G401 (cell line): Measurements from ENCODE around the gene BUB1. TPM values are rescaled to one million over a fixed set of nuclear protein-coding genes. Genes with fewer than 3 reads are reported as not detected.
"Not testable (repeated sequence)": the region's sequence is repeated elsewhere in the genome, so short reads cannot be mapped to it uniquely, and the experiment has no call there.

Experiments
- DNase-seq: peaks from one replicate; pipeline ENCODE4 v3.0.0-alpha.2; 2015; ENCODE audit warnings: low spot score
- in situ Hi-C: cut with HindIII; loops from 2 replicates; pipeline ENCODE4 v1.10.0; 2016; ENCODE audit warnings: low sequenced_read_pairs, mixed read lengths
- total RNA-seq: library from RNA; depleted of rRNA; stranded (reverse); fragments of >200 nt; shearing (Covaris generic); gene quantifications from 2 replicates; pipeline ENCODE4 v1.2.3, GENCODE V29; 2014

Gene BUB1
- total RNA-seq, 1 experiment from 2014 or later = 147 TPM

- DNase-seq, in situ Hi-C loops: not testable (repeated sequence)
Measured at GRCh38 chr2:110695146-110695898, 17.5 kb upstream of the BUB1 start.

DNA sequence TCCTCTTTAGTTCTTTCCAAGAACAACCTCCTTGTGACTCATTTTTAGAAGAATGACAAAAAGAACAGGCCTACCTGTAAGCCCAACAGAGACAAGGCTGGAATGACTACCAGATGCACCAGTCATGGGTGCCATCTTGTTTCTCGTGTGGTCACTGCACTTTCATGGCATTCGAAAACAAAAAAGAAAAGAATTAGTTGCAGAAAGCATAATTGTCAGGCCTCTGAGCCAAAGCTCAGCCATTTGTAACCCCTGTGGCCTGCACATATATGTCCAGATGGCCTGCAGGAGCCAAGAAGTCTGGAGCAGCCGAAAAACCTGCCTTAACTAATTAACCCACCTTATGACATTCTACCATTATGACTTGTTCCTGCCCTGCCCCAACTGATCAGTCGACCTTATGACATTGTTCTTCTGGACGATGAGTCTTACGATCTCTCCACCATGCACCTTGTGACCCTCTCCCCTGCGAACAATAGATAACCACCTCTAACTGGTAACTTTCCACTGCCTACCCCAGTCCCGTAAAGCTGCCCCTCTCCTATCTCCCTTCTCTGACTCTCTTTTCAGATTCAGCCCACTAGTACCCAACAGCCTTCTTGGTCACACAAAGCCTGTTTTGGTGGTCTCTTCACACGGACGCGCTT is 13.9 kb upstream of the BUB1 start:
- no peak for DNase-seq
- in situ Hi-C loops = no loop called here

- DNase-seq = no peak
- in situ Hi-C loops = no loop called here
Measured at GRCh38 chr2:110690083-110690965, 12.5 kb upstream of the BUB1 start.

- in situ Hi-C loops = no loop called here
- no peak for DNase-seq
Measured at GRCh38 chr2:110688594-110689091, 10.8 kb upstream of the BUB1 start.

- in situ Hi-C loops, DNase-seq: not testable (repeated sequence)
Measured at GRCh38 chr2:110687775-110688484, 10.1 kb upstream of the BUB1 start.

DNA sequence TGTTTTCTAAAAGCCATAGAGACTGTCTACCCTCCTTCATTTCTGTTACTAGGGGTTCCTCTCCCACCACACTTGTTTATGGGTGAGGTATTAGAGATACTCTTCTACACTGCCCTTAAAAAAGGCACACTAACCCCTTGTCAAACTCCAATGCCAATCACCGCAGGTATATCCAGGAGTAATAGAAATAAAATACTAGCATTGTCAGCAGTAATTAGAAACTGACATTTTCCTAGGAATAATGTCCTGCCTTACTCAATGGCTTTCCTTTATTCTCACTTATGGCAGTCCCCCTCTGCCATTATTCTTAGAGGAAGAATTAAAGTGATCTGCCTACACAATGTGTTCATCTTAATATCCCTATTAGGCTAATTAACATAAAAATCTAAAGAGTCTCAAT is 5.0 kb upstream of the BUB1 start:
- in situ Hi-C loops = no loop called here
- no peak for DNase-seq

DNA sequence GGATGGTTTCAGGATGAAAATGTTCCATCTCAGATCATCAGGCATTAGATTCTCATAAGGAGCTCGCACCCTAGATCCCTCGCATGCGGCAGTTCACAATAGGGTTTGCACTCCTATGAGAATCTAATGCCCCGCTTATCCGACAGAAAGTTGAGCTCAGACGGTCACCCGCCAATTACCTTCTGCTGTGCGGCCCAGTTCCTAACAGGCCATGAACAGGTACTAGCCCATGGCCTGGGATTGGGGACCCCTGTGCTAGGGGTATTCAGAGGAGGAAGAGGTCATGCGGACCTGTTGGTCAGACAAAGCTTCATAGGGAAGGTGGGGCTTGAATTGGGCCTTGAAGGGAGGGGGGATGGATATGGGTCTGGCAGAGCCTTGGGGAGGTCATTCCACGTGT is 4.4 kb upstream of the BUB1 start:
- no peak for DNase-seq
- in situ Hi-C loops = no loop called here

DNA sequence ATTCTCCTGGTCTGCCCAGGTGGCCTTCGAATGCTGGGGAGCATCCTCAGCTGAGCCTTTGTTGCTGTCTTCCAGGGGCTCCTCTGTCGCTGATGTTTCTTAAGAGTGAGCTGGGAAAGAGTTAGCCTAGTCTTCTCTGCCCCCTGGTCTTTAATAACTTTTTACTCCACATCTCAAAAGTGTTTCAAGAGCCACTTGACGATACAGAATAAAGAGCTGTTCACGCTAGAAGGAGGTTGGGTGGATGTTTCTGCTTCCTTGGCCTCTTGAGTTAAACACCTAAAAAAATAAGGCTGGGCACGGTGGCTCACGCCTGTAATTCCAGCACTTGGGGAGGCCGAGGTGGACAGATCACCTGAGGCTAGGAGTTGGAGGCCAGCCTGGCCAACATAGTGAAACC is 2.8 kb upstream of the BUB1 start:
- in situ Hi-C loops = no loop called here
- no peak for DNase-seq

DNA sequence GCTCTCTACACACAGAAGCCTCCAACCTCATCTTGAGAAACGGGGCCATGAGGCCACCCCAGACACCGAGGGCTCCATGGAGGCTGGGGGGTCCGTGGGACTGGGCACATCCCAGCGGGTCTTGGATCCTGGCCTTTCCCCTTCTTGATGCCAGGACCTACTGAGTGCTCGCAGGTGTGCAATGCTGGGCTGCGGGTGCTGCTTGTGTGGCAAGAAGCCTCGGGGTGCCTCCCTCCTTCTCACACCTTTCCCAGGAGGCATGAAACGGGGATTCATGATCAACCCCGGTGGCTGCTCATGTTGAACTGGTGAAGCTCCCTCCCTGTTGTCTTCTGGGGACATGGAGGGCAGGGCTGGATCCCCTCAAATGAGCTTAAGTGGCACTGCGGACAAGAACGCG is 2.0 kb upstream of the BUB1 start:
- DNase-seq = no peak
- in situ Hi-C loops = no loop called here

DNA sequence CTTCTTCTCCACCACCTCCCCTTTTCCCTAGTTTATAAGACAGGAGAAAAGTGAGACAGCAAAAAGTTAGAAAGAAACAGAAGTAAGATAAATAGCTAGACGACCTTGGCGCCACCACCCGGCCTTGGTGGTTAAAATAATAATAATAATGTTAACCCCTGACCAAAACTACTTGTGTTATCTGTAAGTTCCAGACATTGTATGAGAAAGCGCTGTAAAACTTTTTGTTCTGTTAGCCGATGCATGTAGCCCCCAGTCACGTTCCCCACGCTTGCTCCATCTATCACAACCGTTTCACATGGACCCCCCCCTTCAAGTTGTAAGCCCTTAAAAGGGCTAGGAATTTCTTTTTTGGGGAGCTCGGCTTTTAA is 1.5 kb upstream of the BUB1 start:
- DNase-seq = no peak
- in situ Hi-C loops = no loop called here

DNA sequence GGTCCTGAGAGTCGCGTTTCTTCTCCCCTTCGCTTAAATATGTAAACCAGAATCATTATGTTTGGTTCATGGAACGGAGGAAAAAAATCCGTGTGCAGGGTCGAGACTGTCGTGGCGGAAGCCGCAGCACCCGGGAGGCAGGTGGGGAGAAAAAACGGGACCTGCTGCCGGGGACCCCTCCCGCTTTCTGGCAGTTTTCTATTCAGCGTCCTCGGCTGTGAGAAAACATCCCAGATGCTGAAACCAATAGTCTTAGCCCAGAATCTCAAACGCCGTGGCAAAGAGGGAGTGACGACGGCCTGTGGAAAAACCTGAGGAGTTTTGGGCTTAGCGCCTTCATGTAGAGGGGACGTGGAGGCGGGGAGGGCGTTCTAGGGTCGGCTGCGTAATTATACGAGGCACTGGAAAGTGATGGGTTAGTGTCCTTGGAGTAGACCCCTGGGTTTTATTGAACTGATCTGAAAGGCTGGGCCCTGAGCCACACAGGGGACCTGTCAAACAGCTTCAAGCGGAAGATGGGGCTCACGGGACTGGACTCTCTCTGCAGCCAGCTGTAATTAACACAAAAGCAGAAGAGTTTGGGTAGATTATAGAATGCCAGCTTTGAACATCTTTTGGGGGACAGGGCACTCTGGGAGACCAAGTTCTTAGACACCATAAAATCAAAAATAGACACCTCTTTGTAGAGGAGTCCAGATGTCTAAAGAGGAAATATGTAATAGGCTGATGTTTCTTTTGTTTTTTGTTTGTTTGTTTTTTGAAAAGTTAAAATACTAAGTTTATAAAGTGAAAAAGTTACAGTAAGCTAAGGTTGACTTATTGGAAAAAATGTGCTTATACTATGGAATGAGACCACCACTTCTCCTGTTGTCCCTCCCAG is 834 bp upstream of the BUB1 start:
- in situ Hi-C loops = no loop called here
- DNase-seq = peak; percentile 41

DNA sequence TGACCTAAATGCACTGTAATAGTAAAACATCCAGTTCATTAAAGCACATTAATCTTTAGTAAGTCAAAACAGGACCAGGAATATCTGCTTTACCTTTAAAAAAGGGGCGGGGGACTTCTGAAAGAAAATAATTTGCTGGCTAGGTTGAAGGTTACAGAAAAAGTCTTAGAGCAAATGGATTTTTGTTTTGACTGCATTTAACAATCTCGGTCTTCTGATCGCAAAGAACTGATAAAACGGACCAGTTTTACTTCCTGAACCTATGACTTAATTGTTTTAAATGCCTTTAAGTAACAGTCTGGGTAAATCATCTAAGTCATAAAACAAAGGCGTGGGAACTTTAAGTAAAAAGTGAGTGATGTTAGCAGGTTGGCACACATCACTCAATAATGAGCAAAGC is 783 bp downstream of the BUB1 start:
- in situ Hi-C loops = no loop called here
- DNase-seq = no peak

- no peak for DNase-seq
- in situ Hi-C loops = no loop called here
Measured at GRCh38 chr2:110675679-110676078, 2.2 kb downstream of the BUB1 start.

GRCh38 chr2:110674620-110675555 is 3.0 kb downstream of the BUB1 start:
- no peak for DNase-seq
- in situ Hi-C loops = no loop called here

- in situ Hi-C loops = no loop called here
Measured at GRCh38 chr2:110673201-110673600, 4.7 kb downstream of the BUB1 start.

GRCh38 chr2:110670826-110671225 is 7.0 kb downstream of the BUB1 start:
- in situ Hi-C loops = no loop called here
- no peak for DNase-seq

More at GRCh38 chr2:110673201-110673600, 4.7 kb downstream of the BUB1 start:
- no peak for DNase-seq

GRCh38 chr2:110669079-110669478 is 8.8 kb downstream of the BUB1 start:
- in situ Hi-C loops = no loop called here
- DNase-seq = no peak
